HepG2 (cell line): ENCODE measurements around the gene EXOC6B. TPM values are rescaled to one million over a fixed set of nuclear protein-coding genes. Genes with fewer than 3 reads are reported as not detected.
A peak's percentile ranks its signal among the peaks of the same experiment; 100 is the strongest.

Source experiments
- ATF3 ChIP-seq: sonication (generic); formaldehyde crosslinking; IDR thresholded peaks from 2 replicates; pipeline ENCODE4 v1.4.0; 2020; ENCODE audit warnings: missing genetic modification reagents
- BRF2 ChIP-seq: sonication (generic); formaldehyde crosslinking; IDR thresholded peaks from 2 replicates; pipeline ENCODE4 v1.8.1; 2022; ENCODE audit warnings: mild to moderate bottlenecking, missing genetic modification reagents
- ETV5 ChIP-seq: IDR thresholded peaks from 2 replicates; pipeline ENCODE4 v1.6.1; 2018; ENCODE audit warnings: missing biosample characterization, missing genetic modification reagents, inconsistent platforms, borderline replicate concordance
- SAFB2 ChIP-seq: sonication (generic); formaldehyde crosslinking; IDR thresholded peaks from 2 replicates; pipeline ENCODE4 v1.5.1; 2020; ENCODE audit warnings: missing genetic modification reagents, low read depth, mild to moderate bottlenecking, borderline replicate concordance
- TBL1XR1 ChIP-seq: fragments of 150-350 bp; IDR thresholded peaks from 2 replicates; pipeline ENCODE4 v1.6.1; 2014; ENCODE audit warnings: borderline replicate concordance, low read length; ENCODE audit not compliant: partially characterized antibody
- THAP8 ChIP-seq: sonication (generic); formaldehyde crosslinking; IDR thresholded peaks from 2 replicates; pipeline ENCODE4 v1.5.1; 2020; ENCODE audit warnings: missing genetic modification reagents, mild to moderate bottlenecking, borderline replicate concordance
- THYN1 ChIP-seq: sonication (generic); formaldehyde crosslinking; IDR thresholded peaks from 2 replicates; pipeline ENCODE4 v1.8.1; 2023; ENCODE audit warnings: low read depth, mild to moderate bottlenecking, moderate library complexity, missing genetic modification reagents, borderline replicate concordance
- ZBTB26 ChIP-seq: IDR thresholded peaks from 2 replicates; pipeline ENCODE4 v1.6.1; 2016; ENCODE audit warnings: missing compliant biosample characterization, missing genetic modification reagents, borderline replicate concordance
- ZNF121 ChIP-seq: sonication (generic); formaldehyde crosslinking; IDR thresholded peaks from 2 replicates; pipeline ENCODE4 v1.5.0; 2020; ENCODE audit warnings: mild to moderate bottlenecking, missing genetic modification reagents
- ZNF407 ChIP-seq: sonication (generic); formaldehyde crosslinking; IDR thresholded peaks from one replicate; pipeline ENCODE4 v1.5.1; 2020; ENCODE audit warnings: mild to moderate bottlenecking, missing genetic modification reagents; ENCODE audit errors: not compliant biosample characterization
- ZNF691 ChIP-seq: sonication (generic); formaldehyde crosslinking; IDR thresholded peaks from 2 replicates; pipeline ENCODE4 v1.4.0; 2020; ENCODE audit warnings: missing genetic modification reagents, low read depth, mild to moderate bottlenecking, borderline replicate concordance
- ZNF784 ChIP-seq: sonication (generic); formaldehyde crosslinking; IDR thresholded peaks from 2 replicates; pipeline ENCODE4 v1.5.1; 2020; ENCODE audit warnings: missing genetic modification reagents, mild to moderate bottlenecking, borderline replicate concordance
- polyA plus RNA-seq, 8 experiments: library from polyadenylated mRNA; depleted of rRNA in 3 of 8; stranded (reverse) in 7 of 8; unstranded in 1 of 8; fragments of >200 nt; fragmentation: Illumina TruSeq in 4 of 8; extraction: Trizol in 4 of 8; gene quantifications; 2 replicates each; pipeline versions ENCODE4 v1.2.1 to v1.2.3, GENCODE V29; 2011 to 2016; ENCODE audit warnings: low read depth in 4 of 8, missing spikeins in 1 of 8, mixed read lengths in 1 of 8; ENCODE audit not compliant: insufficient read depth in 1 of 8
- total RNA-seq, 5 experiments: library from RNA; depleted of rRNA; stranded (reverse); fragments of >200 nt; fragmentation: Illumina TruSeq; extraction: Trizol; gene quantifications; 2 replicates each; pipeline ENCODE4 v1.2.3, GENCODE V29; 2016; ENCODE audit warnings: low read depth in 1 of 5

EXOC6B gene
- total and polyA plus RNA-seq, 2 of the 13 experiments (the other 11 are each of a cell fraction or from before 2014, with no cell fraction given), result 9.1 to 15.9 TPM

- TF ChIP-seq THAP8 (CRISPR knock-in tag) (no peak; the same call in 1 of the 2 replicates), ZBTB26 (no peak; the same call in 1 of the 2 replicates), ATF3 (peak; percentile 77), ETV5 (CRISPR knock-in tag) (no peak; the same call in 1 of the 2 replicates), ZNF784 (CRISPR knock-in tag) (no peak), BRF2 (CRISPR knock-in tag) (no peak), ZNF691 (CRISPR knock-in tag) (peak; percentile 94), ZNF407 (peak; percentile 90), THYN1 (no peak), SAFB2 (no peak; the same call in none of the 2 replicates), ZNF121 (CRISPR knock-in tag) (peak; percentile 60; the same call in 1 of the 2 replicates), TBL1XR1 (peak; percentile 65)
Observed at GRCh38 chr2:72825257-72826155, at the start of gene EXOC6B (continued).
